PC-3 (cell line): ENCODE data around the gene ZNF74.

Experiments used
- EZH2 ChIP-seq: fragments of 300-600 bp; sonication (generic); IDR thresholded peaks from one replicate; pipeline ENCODE4 v1.6.1; 2017; ENCODE audit warnings: antibody characterized with exemption, mild to moderate bottlenecking, low read length; ENCODE audit not compliant: unreplicated experiment
- TF ChIP-seq, protein P1 (sequence below): fragments of 300-600 bp; sonication (generic); conservative IDR thresholded peaks from 2 replicates; pipeline ENCODE4 v1.5.1; 2017; ENCODE audit warnings: antibody characterized with exemption, low read depth, mild to moderate bottlenecking, low read length

DNA sequence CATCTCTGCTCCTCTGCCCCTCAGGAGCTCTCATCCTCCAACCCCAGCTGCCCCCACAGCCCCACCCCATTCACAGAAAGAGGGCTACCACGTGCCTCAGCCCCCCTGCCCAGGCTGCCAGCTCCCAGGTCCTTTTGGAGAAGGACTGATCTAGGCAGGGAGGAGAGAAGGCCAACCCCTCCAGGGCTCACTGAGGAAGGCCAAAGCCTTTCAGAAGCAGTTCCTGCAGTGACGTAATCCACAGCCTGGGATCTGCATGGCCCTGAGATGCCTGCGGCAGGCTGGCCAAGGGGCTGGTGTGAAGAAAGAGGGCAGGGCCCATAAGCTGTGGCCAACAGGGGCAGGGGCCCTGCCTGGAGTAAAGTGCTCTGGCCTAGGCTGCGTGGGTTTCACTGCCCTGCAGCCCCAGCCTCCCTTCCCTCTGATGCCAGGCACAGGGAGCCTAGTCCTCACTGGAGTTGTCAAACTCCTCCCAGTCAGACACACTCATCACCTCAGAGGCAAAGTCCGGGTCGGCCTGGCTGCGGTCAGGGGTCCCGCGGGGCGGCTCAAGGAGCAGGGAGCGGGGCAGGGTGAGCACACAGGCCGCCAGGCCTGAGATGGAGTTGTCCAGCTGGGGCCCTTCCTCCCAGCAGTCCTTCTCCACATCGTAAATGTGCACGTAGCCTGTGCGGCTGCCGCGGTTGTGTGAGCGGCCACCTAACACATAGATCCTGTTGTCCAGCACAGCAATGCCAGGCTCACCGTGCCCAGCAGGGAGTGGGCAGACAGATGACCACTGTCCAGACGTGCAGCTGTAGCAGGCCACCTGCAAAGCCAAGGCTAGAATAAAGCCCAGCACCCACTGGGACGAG lies 47.9 kb downstream of the ZNF74 start:
- TF ChIP-seq, protein P1, sequence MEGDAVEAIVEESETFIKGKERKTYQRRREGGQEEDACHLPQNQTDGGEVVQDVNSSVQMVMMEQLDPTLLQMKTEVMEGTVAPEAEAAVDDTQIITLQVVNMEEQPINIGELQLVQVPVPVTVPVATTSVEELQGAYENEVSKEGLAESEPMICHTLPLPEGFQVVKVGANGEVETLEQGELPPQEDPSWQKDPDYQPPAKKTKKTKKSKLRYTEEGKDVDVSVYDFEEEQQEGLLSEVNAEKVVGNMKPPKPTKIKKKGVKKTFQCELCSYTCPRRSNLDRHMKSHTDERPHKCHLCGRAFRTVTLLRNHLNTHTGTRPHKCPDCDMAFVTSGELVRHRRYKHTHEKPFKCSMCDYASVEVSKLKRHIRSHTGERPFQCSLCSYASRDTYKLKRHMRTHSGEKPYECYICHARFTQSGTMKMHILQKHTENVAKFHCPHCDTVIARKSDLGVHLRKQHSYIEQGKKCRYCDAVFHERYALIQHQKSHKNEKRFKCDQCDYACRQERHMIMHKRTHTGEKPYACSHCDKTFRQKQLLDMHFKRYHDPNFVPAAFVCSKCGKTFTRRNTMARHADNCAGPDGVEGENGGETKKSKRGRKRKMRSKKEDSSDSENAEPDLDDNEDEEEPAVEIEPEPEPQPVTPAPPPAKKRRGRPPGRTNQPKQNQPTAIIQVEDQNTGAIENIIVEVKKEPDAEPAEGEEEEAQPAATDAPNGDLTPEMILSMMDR = no peak
- TF ChIP-seq EZH2 = no peak
